H1 (cell line): ENCODE data around the gene SLC17A4. TPM values are rescaled to one million over a fixed set of nuclear protein-coding genes. Genes with fewer than 3 reads are reported as not detected.

ENCODE experiments used
- CTCF ChIA-PET: fragments of 300-600 bp; sonication (Branson Sonifier 250); formaldehyde crosslinking; loops from one replicate; lab custom pipeline; 2021; ENCODE audit not compliant: partially characterized antibody; lab: Charles Lee
- POLR2A ChIA-PET: fragments of 300-600 bp; sonication (Branson Sonifier 250); formaldehyde crosslinking; loops from one replicate; lab custom pipeline; 2021; ENCODE audit warnings: inconsistent platforms; ENCODE audit not compliant: partially characterized antibody; lab: Charles Lee
- DNase-seq, 2 experiments: peaks; one replicate each; pipeline versions ENCODE4 v3.0.0 to v3.0.0-alpha.2; 2010 to 2022; ENCODE audit warnings: low spot score in 2 of 2, low read depth in 1 of 2, mixed read lengths in 1 of 2
- FAIRE-seq: peaks from 2 replicates; lab custom pipeline; 2011; peaks lifted over from hg19 to GRCh38; lab: Jason Lieb, UNC
- H2AFZ ChIP-seq: 2 replicates; pipeline ENCODE4 v1.8.1; 2012; ENCODE audit warnings: low read length, inconsistent platforms
- H2AK5ac ChIP-seq: 2 replicates; pipeline ENCODE4 v1.6.1; 2013; ENCODE audit warnings: low read depth, low read length
- H2BK120ac ChIP-seq: replicated peaks from 2 replicates; pipeline ENCODE3; 2013; ENCODE audit warnings: low read depth, low read length, inconsistent platforms
- H2BK12ac ChIP-seq: 2 replicates; pipeline ENCODE4 v1.6.1; 2013; ENCODE audit warnings: low read depth, low read length
- H2BK15ac ChIP-seq: 2 replicates; pipeline ENCODE4 v1.6.1; 2013; ENCODE audit warnings: low read length
- H2BK20ac ChIP-seq: 2 replicates; pipeline ENCODE4 v1.6.1; 2013; ENCODE audit warnings: low read length
- H2BK5ac ChIP-seq: 2 replicates; pipeline ENCODE4 v1.6.1; 2013; ENCODE audit warnings: low read depth, low read length
- H3K14ac ChIP-seq: 2 replicates; pipeline ENCODE4 v1.6.1; 2013; ENCODE audit warnings: inconsistent platforms; ENCODE audit not compliant: insufficient read length
- H3K18ac ChIP-seq: 2 replicates; pipeline ENCODE4 v1.6.1; 2013; ENCODE audit warnings: low read length; ENCODE audit errors: extremely low read depth
- H3K23ac ChIP-seq: 2 replicates; pipeline ENCODE4 v1.6.1; 2013; ENCODE audit warnings: inconsistent platforms; ENCODE audit not compliant: insufficient read length
- H3K23me2 ChIP-seq: 2 replicates; pipeline ENCODE4 v1.6.1; 2013; ENCODE audit warnings: low read depth, low read length
- H3K27ac ChIP-seq: 2 replicates; pipeline ENCODE4 v1.6.1; 2011; ENCODE audit warnings: low read depth, low read length, inconsistent platforms
- H3K27me3 ChIP-seq, 4 experiments: replicated peaks in 1 of 4; 1 replicate in 1 of 4; 2 replicates in 3 of 4; pipeline versions ENCODE4 v1.6.1 to v1.8.1; 2011 to 2013; ENCODE audit warnings: low read length in 3 of 4, mild to moderate bottlenecking in 3 of 4, inconsistent platforms in 2 of 4, mixed read lengths in 2 of 4, moderate library complexity in 1 of 4; ENCODE audit not compliant: control insufficient read depth in 3 of 4, insufficient read depth in 3 of 4; ENCODE audit errors: extremely low read depth in 1 of 4
- H3K36me3 ChIP-seq, 4 experiments: 2 replicates each; pipeline versions ENCODE4 v1.6.1 to v1.8.1; 2011 to 2013; ENCODE audit warnings: mild to moderate bottlenecking in 4 of 4, low read length in 3 of 4, moderate library complexity in 2 of 4, control low read depth in 1 of 4, inconsistent platforms in 1 of 4; ENCODE audit not compliant: insufficient read depth in 4 of 4, control insufficient read depth in 2 of 4
- H3K4ac ChIP-seq: replicated peaks from 2 replicates; pipeline ENCODE3; 2013; ENCODE audit warnings: low read length, low read depth, mixed read lengths, inconsistent platforms; ENCODE audit not compliant: insufficient read length
- H3K4me1 ChIP-seq, 4 experiments: replicated peaks in 1 of 4; 1 replicate in 1 of 4; 2 replicates in 3 of 4; pipeline versions ENCODE4 v1.6.1 to v1.8.1; 2011 to 2013; ENCODE audit warnings: low read length in 3 of 4, inconsistent platforms in 2 of 4, mixed read lengths in 1 of 4; ENCODE audit not compliant: insufficient read depth in 4 of 4, control insufficient read depth in 3 of 4
- H3K4me2 ChIP-seq, 2 experiments: 2 replicates each; pipeline versions ENCODE4 v1.6.1 to v1.8.1; 2011 to 2013; ENCODE audit warnings: low read depth in 2 of 2, low read length in 2 of 2, control low read depth in 1 of 2, inconsistent platforms in 1 of 2, mild to moderate bottlenecking in 1 of 2; ENCODE audit not compliant: insufficient read depth in 1 of 2
- H3K4me3 ChIP-seq, 4 experiments: fragments of 200-600, 300-600 bp in 1 of 4; sonication (generic), shearing (Covaris generic), sonication (Bioruptor Twin) in 1 of 4; 2 replicates each; pipeline versions ENCODE4 v1.5.1 to v1.8.1; 2011 to 2016; ENCODE audit warnings: low read length in 4 of 4, low read depth in 3 of 4, control low read depth in 2 of 4, inconsistent platforms in 2 of 4, mild to moderate bottlenecking in 2 of 4, mixed read lengths in 1 of 4, moderate library complexity in 1 of 4; ENCODE audit not compliant: insufficient read depth in 2 of 4; ENCODE audit errors: extremely low read depth in 1 of 4
- H3K56ac ChIP-seq: replicated peaks from 2 replicates; pipeline ENCODE3; 2013; ENCODE audit warnings: low read depth, mild to moderate bottlenecking, mixed read lengths, low read length, inconsistent platforms; ENCODE audit not compliant: insufficient read length
- H3K79me1 ChIP-seq: 2 replicates; pipeline ENCODE4 v1.6.1; 2013; ENCODE audit warnings: low read depth, low read length, control low read depth
- H3K79me2 ChIP-seq, 2 experiments: 2 replicates each; pipeline versions ENCODE4 v1.6.1 to v1.8.1; 2012 to 2013; ENCODE audit warnings: low read length in 2 of 2, mild to moderate bottlenecking in 2 of 2, inconsistent platforms in 1 of 2; ENCODE audit not compliant: insufficient read depth in 2 of 2, control insufficient read depth in 1 of 2
- H3K9ac ChIP-seq, 4 experiments: replicated peaks in 1 of 4; 1 replicate in 1 of 4; 2 replicates in 3 of 4; pipeline versions ENCODE4 v1.6.1 to v1.8.1; 2011 to 2013; ENCODE audit warnings: low read depth in 3 of 4, low read length in 3 of 4, control low read depth in 2 of 4, mild to moderate bottlenecking in 2 of 4, moderate library complexity in 2 of 4, inconsistent platforms in 1 of 4; ENCODE audit errors: extremely low read depth in 1 of 4
- H3K9me3 ChIP-seq, 2 experiments: 2 replicates each; pipeline versions ENCODE4 v1.6.1 to v1.8.1; 2012 to 2013; ENCODE audit warnings: mild to moderate bottlenecking in 2 of 2, moderate library complexity in 2 of 2, control low read depth in 1 of 2, inconsistent platforms in 1 of 2, low read depth in 1 of 2, low read length in 1 of 2, mixed read lengths in 1 of 2; ENCODE audit not compliant: insufficient read depth in 2 of 2
- H4K20me1 ChIP-seq, 2 experiments: replicated peaks in 1 of 2; 2 replicates each; pipeline versions ENCODE3 to v1.8.1; 2011 to 2013; ENCODE audit warnings: inconsistent platforms in 2 of 2, low read length in 2 of 2, mild to moderate bottlenecking in 1 of 2; ENCODE audit not compliant: insufficient read depth in 2 of 2, control insufficient read depth in 1 of 2
- H4K5ac ChIP-seq: 2 replicates; pipeline ENCODE4 v1.6.1; 2013; ENCODE audit warnings: low read length, low read depth, mixed read lengths, inconsistent platforms; ENCODE audit not compliant: insufficient read length
- H4K8ac ChIP-seq: 2 replicates; pipeline ENCODE4 v1.8.0; 2013; ENCODE audit warnings: mild to moderate bottlenecking, moderate library complexity, low read length, inconsistent platforms; ENCODE audit not compliant: insufficient read depth; ENCODE audit errors: extremely low read depth
- H4K91ac ChIP-seq: replicated peaks from 2 replicates; pipeline ENCODE3; 2013; ENCODE audit warnings: low read length, mixed read lengths, inconsistent platforms; ENCODE audit not compliant: insufficient read length
- CHD2 ChIP-seq: IDR thresholded peaks from 2 replicates; pipeline ENCODE4 v1.6.1; 2012; ENCODE audit warnings: low read length, improper control_type of control experiment
- CREB1 ChIP-seq: IDR thresholded peaks from 2 replicates; pipeline ENCODE4 v1.6.1; 2012; ENCODE audit warnings: inconsistent platforms
- GABPA ChIP-seq: IDR thresholded peaks from 2 replicates; pipeline ENCODE4 v1.6.1; 2011; ENCODE audit warnings: mild to moderate bottlenecking, low read length, moderate library complexity, borderline replicate concordance; ENCODE audit not compliant: insufficient read depth
- HDAC2 ChIP-seq, 2 experiments: fragments of 300-600 bp in 1 of 2; sonication (generic) in 1 of 2; IDR thresholded peaks; 2 replicates each; pipeline ENCODE4 v1.6.1; 2011 to 2012; ENCODE audit warnings: low read depth in 2 of 2, low read length in 2 of 2, mild to moderate bottlenecking in 2 of 2, moderate library complexity in 2 of 2, borderline replicate concordance in 1 of 2, inconsistent platforms in 1 of 2
- JUND ChIP-seq: IDR thresholded peaks from 2 replicates; pipeline ENCODE4 v1.6.1; 2011; ENCODE audit warnings: mild to moderate bottlenecking, improper control_type of control experiment, low read length
- PHF8 ChIP-seq: fragments of 200-600 bp; sonication (generic); conservative IDR thresholded peaks from 2 replicates; pipeline ENCODE4 v1.7.1; 2012; ENCODE audit warnings: low read depth, mild to moderate bottlenecking, inconsistent platforms, low read length, moderate library complexity
- RBBP5 ChIP-seq: IDR thresholded peaks from 2 replicates; pipeline ENCODE4 v1.7.1; 2012; ENCODE audit warnings: low read depth, mild to moderate bottlenecking, inconsistent platforms, low read length, moderate library complexity, borderline replicate concordance
- RNF2 ChIP-seq: fragments of 200-900, 300-1000 bp; sonication (generic); IDR thresholded peaks from 2 replicates; pipeline ENCODE4 v1.7.1; 2016; ENCODE audit warnings: borderline replicate concordance, low read depth, mild to moderate bottlenecking, antibody characterized with exemption, low read length; ENCODE audit not compliant: poor library complexity, severe bottlenecking; ENCODE audit errors: missing control alignments
- SIRT6 ChIP-seq: IDR thresholded peaks from one replicate; pipeline ENCODE4 v1.7.1; 2012; ENCODE audit warnings: low read length, inconsistent platforms
- SIX5 ChIP-seq: IDR thresholded peaks from 2 replicates; pipeline ENCODE4 v1.6.1; 2011; ENCODE audit warnings: mild to moderate bottlenecking, low read depth, low read length
- WGBS, 2 experiments: shearing (Covaris generic) in 1 of 2; methylation state at CpG; one replicate each; pipeline versions ENCODE4 v1.1.6 to v1.1.7; 2013 to 2015; ENCODE audit warnings: low lambda C conversion rate in 2 of 2, mixed read lengths in 2 of 2, inconsistent platforms in 1 of 2, low coverage in 1 of 2, missing lambda C conversion rate in 1 of 2; ENCODE audit not compliant: insufficient replicate concordance in 2 of 2, insufficient coverage in 1 of 2, insufficient read length in 1 of 2; ENCODE audit errors: extremely low coverage in 1 of 2, missing lambda C conversion rate in 1 of 2; 5-methylcytosine and 5-hydroxymethylcytosine counted together
- polyA plus RNA-seq, 7 experiments: library from polyadenylated mRNA; depleted of rRNA in 3 of 7; stranded (reverse) in 5 of 7; unstranded in 2 of 7; fragments of >200 nt in 5 of 7; fragments of 200-250 nt in 2 of 7; gene quantifications; 1 replicate in 5 of 7; 2 replicates in 1 of 7; 4 replicates in 1 of 7; pipeline versions ENCODE4 v1.2.1 to v1.2.3, GENCODE V29; 2011 to 2013; ENCODE audit warnings: missing spikeins in 2 of 7, mixed read lengths in 2 of 7
- total RNA-seq: library from RNA; stranded (reverse); fragmentation: NEBNext Ultra II Directional; extraction: Animal tissue kit (Norgen Biotek cat#: 25700); gene quantifications from 2 replicates; pipeline ENCODE4 v1.2.1, GENCODE V29; 2021
- TF ChIP-seq, protein P1 (sequence below): IDR thresholded peaks from 2 replicates; pipeline ENCODE4 v1.6.1; 2012; ENCODE audit warnings: inconsistent platforms
- TF ChIP-seq, protein P2 (sequence below): IDR thresholded peaks from 2 replicates; pipeline ENCODE4 v1.6.1; 2012; ENCODE audit warnings: low read length, inconsistent platforms

Gene SLC17A4
- total and polyA plus RNA-seq, 2 of the 8 experiments (the other 6 are each of a cell fraction or from before 2014, with no cell fraction given) = not detected

DNA sequence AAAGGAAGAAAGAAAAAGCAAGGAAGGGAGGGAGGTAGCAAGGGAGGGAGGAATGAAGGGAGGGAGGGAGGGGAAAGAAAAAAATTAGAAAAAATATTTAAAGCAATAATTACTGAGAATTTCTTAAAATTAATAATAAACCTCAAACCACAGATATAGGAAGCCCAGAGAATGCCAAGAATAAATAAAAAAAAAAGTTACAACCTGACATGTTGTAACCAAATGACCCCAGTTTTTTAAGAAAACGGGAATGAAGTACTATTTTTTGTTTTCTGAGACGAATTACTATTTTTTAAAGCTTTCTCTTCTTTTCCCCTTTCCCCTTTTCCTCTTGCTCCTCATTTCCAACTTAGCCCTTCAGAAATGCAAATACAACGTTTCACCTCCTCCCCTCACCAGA lies 60.7 kb downstream of the SLC17A4 start:
- Histone ChIP-seq H4K8ac (no peak overlapping the region), H4K91ac (no peak overlapping the region)
- 66% methylated on average over 3 of the region's 3 CpGs; no CpG with 5 or more reads in 1 of the 2 experiments for WGBS, 2 experiments
- no peak for TF ChIP-seq JUND
- TF ChIP-seq PHF8 = no peak
- TF ChIP-seq SIRT6 = no peak
- TF ChIP-seq, protein P1, sequence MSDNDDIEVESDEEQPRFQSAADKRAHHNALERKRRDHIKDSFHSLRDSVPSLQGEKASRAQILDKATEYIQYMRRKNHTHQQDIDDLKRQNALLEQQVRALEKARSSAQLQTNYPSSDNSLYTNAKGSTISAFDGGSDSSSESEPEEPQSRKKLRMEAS = no peak
- TF ChIP-seq CREB1 = no peak
- TF ChIP-seq GABPA = no peak
- no peak for TF ChIP-seq SIX5
- TF ChIP-seq CHD2 = no peak
- TF ChIP-seq HDAC2 (IDR thresholded peaks at IDR 0.05; ENCODE audit: borderline replicate concordance in 1 of 2, low read depth in 2 of 2, low read length in 2 of 2) = no peak
- no peak for TF ChIP-seq RNF2
- TF ChIP-seq, protein P2, sequence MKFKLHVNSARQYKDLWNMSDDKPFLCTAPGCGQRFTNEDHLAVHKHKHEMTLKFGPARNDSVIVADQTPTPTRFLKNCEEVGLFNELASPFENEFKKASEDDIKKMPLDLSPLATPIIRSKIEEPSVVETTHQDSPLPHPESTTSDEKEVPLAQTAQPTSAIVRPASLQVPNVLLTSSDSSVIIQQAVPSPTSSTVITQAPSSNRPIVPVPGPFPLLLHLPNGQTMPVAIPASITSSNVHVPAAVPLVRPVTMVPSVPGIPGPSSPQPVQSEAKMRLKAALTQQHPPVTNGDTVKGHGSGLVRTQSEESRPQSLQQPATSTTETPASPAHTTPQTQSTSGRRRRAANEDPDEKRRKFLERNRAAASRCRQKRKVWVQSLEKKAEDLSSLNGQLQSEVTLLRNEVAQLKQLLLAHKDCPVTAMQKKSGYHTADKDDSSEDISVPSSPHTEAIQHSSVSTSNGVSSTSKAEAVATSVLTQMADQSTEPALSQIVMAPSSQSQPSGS = no peak
- TF ChIP-seq RBBP5 = no peak

More for the DNA sequence above, 60.7 kb downstream of the SLC17A4 start:
- no peak for DNase-seq
- Histone ChIP-seq H3K23me2 (no peaks in the 10 kb centered on the region; the same call in 1 of the 2 replicates), H3K4ac (no peak overlapping the region), H2BK15ac (no peak overlapping the region), H2BK120ac (no peak overlapping the region), H4K20me1 (no peaks in the 10 kb centered on the region), H4K5ac (no peak overlapping the region), H2BK12ac (no peak overlapping the region), H3K27ac (no peak overlapping the region), H3K14ac (no peak overlapping the region), H2BK20ac (no peak overlapping the region), H3K9me3 (no peaks in the 10 kb centered on the region), H3K79me2 (no peaks in the 10 kb centered on the region), H3K4me1 (peaks cover 0 to 4% (median 3%) of the 10 kb centered on the region in 4 experiments; a peak in 5 of 7 replicates), H2AFZ (0 out of 2 replicates have a peak overlapping the region, but pooled peaks have one; percentile 25), H3K23ac (no peak overlapping the region), H2AK5ac (no peak overlapping the region), H3K56ac (no peak overlapping the region), H3K27me3 (no peaks in the 10 kb centered on the region), H2BK5ac (no peak overlapping the region), H3K9ac (no peak overlapping the region; a peak in 1 of 7 replicates), H3K36me3 (no peaks in the 10 kb centered on the region), H3K4me2 (no peak overlapping the region; a peak in 1 of 4 replicates), H3K79me1 (no peaks in the 10 kb centered on the region), H3K18ac (no peak overlapping the region), H3K4me3 (no peak overlapping the region)
- FAIRE-seq = no peak
- ChIA-PET CTCF (interaction anchor here (0.6 to 1.3 kb wide), 7 partner anchors 10 to 633 kb away, joined by 3 to 6 read pairs (median 3); no protein-coding TSS in a partner anchor), POLR2A (no interaction called here)
